HEK293 (cell line): Measurements from ENCODE around the gene CTIF.

Experiments
- CTCF ChIA-PET: fragments of 350-600 bp; formaldehyde crosslinking; extraction: SDS; loops from one replicate; lab custom pipeline; 2021; ENCODE audit warnings: antibody characterized with exemption; lab: Yijun Ruan, JAX
- POLR2A ChIA-PET: fragments of 300-600 bp; formaldehyde crosslinking; extraction: SDS; loops from one replicate; lab custom pipeline; 2020; ENCODE audit warnings: antibody characterized with exemption, inconsistent platforms; lab: Yijun Ruan, JAX
- H3K27ac ChIP-seq: fragments of 200-500 bp; sonication (Bioruptor generic); 2 replicates; pipeline ENCODE4 v1.5.1; 2014; ENCODE audit warnings: low read depth, low read length, control low read depth, inconsistent platforms; ENCODE audit errors: extremely low read depth
- H3K36me3 ChIP-seq, 2 experiments: fragments of 200-500 bp in 1 of 2; sonication (Bioruptor generic) in 1 of 2; 1 replicate in 1 of 2; 2 replicates in 1 of 2; pipeline ENCODE4 v1.5.1; 2014 to 2017; ENCODE audit warnings: inconsistent platforms in 2 of 2, low read length in 2 of 2; ENCODE audit not compliant: control insufficient read depth in 2 of 2, insufficient read depth in 1 of 2
- H3K4me1 ChIP-seq: fragments of 200-500 bp; sonication (Bioruptor generic); 2 replicates; pipeline ENCODE4 v1.5.1; 2014; ENCODE audit warnings: mild to moderate bottlenecking, low read length, inconsistent platforms; ENCODE audit not compliant: control insufficient read depth, insufficient read depth
- H3K4me3 ChIP-seq: 2 replicates; pipeline ENCODE4 v1.5.1; 2011; ENCODE audit warnings: low read depth, mild to moderate bottlenecking, control low read depth, low read length, moderate library complexity
- H3K9me3 ChIP-seq: fragments of 200-500 bp; sonication (Bioruptor generic); 2 replicates; pipeline ENCODE4 v1.5.1; 2014; ENCODE audit warnings: low read depth, low read length, inconsistent platforms; ENCODE audit not compliant: control insufficient read depth, insufficient read depth
- EGR2 ChIP-seq: fragments of 450-650 bp; formaldehyde crosslinking; IDR thresholded peaks from 2 replicates; pipeline ENCODE4 v1.5.1; 2016; ENCODE audit warnings: low read depth, missing biosample characterization, missing genetic modification characterization
- FEZF1 ChIP-seq: fragments of 450-650 bp; formaldehyde crosslinking; IDR thresholded peaks from 2 replicates; pipeline ENCODE4 v1.5.1; 2016; ENCODE audit warnings: missing biosample characterization, missing genetic modification characterization
- IKZF3 ChIP-seq: fragments of 450-650 bp; IDR thresholded peaks from 2 replicates; pipeline ENCODE4 v1.5.0; 2018; ENCODE audit warnings: missing biosample characterization, mild to moderate bottlenecking, missing genetic modification characterization, moderate library complexity
- KLF8 ChIP-seq: fragments of 450-650 bp; formaldehyde crosslinking; IDR thresholded peaks from 2 replicates; pipeline ENCODE4 v1.5.1; 2016; ENCODE audit warnings: missing biosample characterization, missing genetic modification characterization
- PATZ1 ChIP-seq: fragments of 450-650 bp; formaldehyde crosslinking; IDR thresholded peaks from 2 replicates; pipeline ENCODE4 v1.5.1; 2016; ENCODE audit warnings: missing biosample characterization, missing genetic modification characterization
- REPIN1 ChIP-seq: fragments of 450-650 bp; formaldehyde crosslinking; IDR thresholded peaks from 2 replicates; pipeline ENCODE4 v1.5.1; 2017; ENCODE audit warnings: missing biosample characterization, missing genetic modification characterization, low read depth
- SCRT1 ChIP-seq: fragments of 450-650 bp; formaldehyde crosslinking; IDR thresholded peaks from 2 replicates; pipeline ENCODE4 v1.5.1; 2016; ENCODE audit warnings: missing biosample characterization, missing genetic modification characterization, borderline replicate concordance
- SETDB1 ChIP-seq: IDR thresholded peaks from one replicate; pipeline ENCODE4 v1.6.1; 2017; ENCODE audit warnings: mild to moderate bottlenecking, low read length, moderate library complexity, mixed read lengths; ENCODE audit not compliant: insufficient read length
- ZFHX2 ChIP-seq: fragments of 450-650 bp; formaldehyde crosslinking; conservative IDR thresholded peaks from 2 replicates; pipeline ENCODE4 v1.5.1; 2016; ENCODE audit warnings: missing biosample characterization, missing genetic modification characterization
- ZIC2 ChIP-seq: fragments of 450-650 bp; formaldehyde crosslinking; IDR thresholded peaks from 2 replicates; pipeline ENCODE4 v1.5.1; 2016; ENCODE audit warnings: missing biosample characterization, missing genetic modification characterization
- ZNF121 ChIP-seq: fragments of 450-650 bp; formaldehyde crosslinking; IDR thresholded peaks from 2 replicates; pipeline ENCODE4 v1.5.1; 2016; ENCODE audit warnings: missing biosample characterization, missing genetic modification characterization
- ZNF140 ChIP-seq: fragments of 450-650 bp; formaldehyde crosslinking; IDR thresholded peaks from 2 replicates; pipeline ENCODE4 v1.5.1; 2016; ENCODE audit warnings: missing biosample characterization, missing genetic modification characterization
- ZNF174 ChIP-seq: fragments of 450-650 bp; formaldehyde crosslinking; IDR thresholded peaks from 2 replicates; pipeline ENCODE4 v1.5.0; 2017; ENCODE audit warnings: missing biosample characterization, mild to moderate bottlenecking, missing genetic modification characterization
- ZNF19 ChIP-seq: fragments of 450-650 bp; formaldehyde crosslinking; IDR thresholded peaks from 2 replicates; pipeline ENCODE4; 2016; ENCODE audit warnings: missing biosample characterization, missing genetic modification characterization, low read depth
- ZNF2 ChIP-seq: fragments of 450-650 bp; formaldehyde crosslinking; IDR thresholded peaks from 2 replicates; pipeline ENCODE4 v1.5.1; 2016; ENCODE audit warnings: missing biosample characterization, missing genetic modification characterization
- ZNF223 ChIP-seq: fragments of 450-650 bp; formaldehyde crosslinking; IDR thresholded peaks from 2 replicates; pipeline ENCODE4 v1.5.1; 2016; ENCODE audit warnings: missing biosample characterization, missing genetic modification characterization
- ZNF23 ChIP-seq: fragments of 450-650 bp; formaldehyde crosslinking; IDR thresholded peaks from 2 replicates; pipeline ENCODE4 v1.5.1; 2016; ENCODE audit warnings: missing biosample characterization, missing genetic modification characterization, borderline replicate concordance
- ZNF350 ChIP-seq: fragments of 450-650 bp; formaldehyde crosslinking; IDR thresholded peaks from 2 replicates; pipeline ENCODE4 v1.5.0; 2017; ENCODE audit warnings: missing biosample characterization, mild to moderate bottlenecking, missing genetic modification characterization
- ZNF426 ChIP-seq: fragments of 450-650 bp; formaldehyde crosslinking; IDR thresholded peaks from 2 replicates; pipeline ENCODE4 v1.5.1; 2017; ENCODE audit warnings: missing biosample characterization, missing genetic modification characterization, mild to moderate bottlenecking, inconsistent platforms, moderate library complexity
- ZNF433 ChIP-seq: fragments of 450-650 bp; formaldehyde crosslinking; IDR thresholded peaks from 2 replicates; pipeline ENCODE4 v1.5.1; 2016; ENCODE audit warnings: missing biosample characterization, missing genetic modification characterization, low read depth
- ZNF48 ChIP-seq: fragments of 450-650 bp; formaldehyde crosslinking; IDR thresholded peaks from 2 replicates; pipeline ENCODE4 v1.5.1; 2016; ENCODE audit warnings: missing biosample characterization, missing genetic modification characterization
- ZNF521 ChIP-seq: fragments of 450-650 bp; formaldehyde crosslinking; IDR thresholded peaks from 2 replicates; pipeline ENCODE4 v1.5.1; 2017; ENCODE audit warnings: missing biosample characterization, mild to moderate bottlenecking, missing genetic modification characterization
- ZNF571 ChIP-seq: fragments of 450-650 bp; formaldehyde crosslinking; IDR thresholded peaks from 2 replicates; pipeline ENCODE4 v1.5.0; 2017; ENCODE audit warnings: missing biosample characterization, missing genetic modification characterization
- ZNF677 ChIP-seq: fragments of 450-650 bp; IDR thresholded peaks from 2 replicates; pipeline ENCODE4 v1.5.0; 2018; ENCODE audit warnings: missing biosample characterization, mild to moderate bottlenecking, missing genetic modification characterization, moderate library complexity
- ZNF791 ChIP-seq: fragments of 450-650 bp; formaldehyde crosslinking; IDR thresholded peaks from 2 replicates; pipeline ENCODE4 v1.5.1; 2016; ENCODE audit warnings: missing biosample characterization, missing genetic modification characterization
- TF ChIP-seq, protein P1 (sequence below): fragments of 450-650 bp; formaldehyde crosslinking; IDR thresholded peaks from 2 replicates; pipeline ENCODE4 v1.5.1; 2016; ENCODE audit warnings: missing biosample characterization, missing genetic modification characterization, borderline replicate concordance

Gene CTIF

DNA sequence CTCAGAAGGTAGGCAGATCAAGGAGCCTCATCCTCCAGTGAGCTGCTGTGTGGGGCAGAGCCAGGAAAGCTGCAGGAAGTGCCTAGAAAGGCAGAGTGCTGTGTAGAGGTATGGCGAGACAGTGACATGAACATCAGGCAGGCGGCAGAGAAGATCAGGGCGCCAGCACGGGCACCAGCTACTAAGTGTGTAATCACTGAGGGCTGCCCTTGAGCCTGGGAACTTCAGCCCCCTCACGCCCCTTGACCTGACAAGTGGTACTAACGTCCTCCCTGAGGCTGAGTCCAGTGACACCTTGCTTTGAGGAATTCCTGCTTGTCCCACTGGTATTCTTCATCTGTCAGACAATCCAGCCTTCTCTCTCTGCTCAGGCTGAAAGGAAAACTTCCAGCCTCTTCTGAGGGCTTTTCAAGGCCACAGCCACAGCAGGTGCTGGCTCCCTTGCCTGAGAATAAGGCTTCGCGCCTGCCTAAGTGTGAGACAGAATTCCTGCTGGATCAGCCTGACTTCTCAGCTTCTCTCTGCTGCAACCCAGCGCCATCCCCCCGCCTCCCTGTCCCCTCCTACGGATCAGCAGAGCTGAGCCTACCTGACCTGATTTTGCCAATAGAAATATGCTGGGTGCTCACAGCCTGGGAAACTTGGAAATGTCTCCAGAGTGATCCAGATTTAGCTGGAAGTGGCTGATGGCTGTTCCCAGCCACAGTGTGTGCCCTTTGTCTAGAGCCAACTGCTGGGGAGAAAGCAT is 263.9 kb downstream of the CTIF start:
- ChIA-PET POLR2A (interaction anchor here (0.5 kb wide), 1 partner anchor 127 kb away, joined by 9 read pairs; no protein-coding TSS in a partner anchor), CTCF (interaction anchor here (0.6 kb wide), 1 partner anchor 380 kb away, joined by 5 read pairs; no protein-coding TSS in a partner anchor)
- Histone ChIP-seq H3K9me3 (no peaks in the 10 kb centered on the region), H3K4me3 (no peak overlapping the region), H3K36me3 (no peaks in the 10 kb centered on the region), H3K27ac (no peak overlapping the region), H3K4me1 (no peaks in the 10 kb centered on the region)
- TF ChIP-seq ZFHX2 (tag by site-specific recombination) (peak; percentile 53), EGR2 (tag by site-specific recombination) (peak; percentile 44; the same call in 1 of the 2 replicates), REPIN1 (tag by site-specific recombination) (no peak), IKZF3 (tag by site-specific recombination) (no peak), ZIC2 (tag by site-specific recombination) (peak; percentile 33; the same call in 1 of the 2 replicates)

DNA sequence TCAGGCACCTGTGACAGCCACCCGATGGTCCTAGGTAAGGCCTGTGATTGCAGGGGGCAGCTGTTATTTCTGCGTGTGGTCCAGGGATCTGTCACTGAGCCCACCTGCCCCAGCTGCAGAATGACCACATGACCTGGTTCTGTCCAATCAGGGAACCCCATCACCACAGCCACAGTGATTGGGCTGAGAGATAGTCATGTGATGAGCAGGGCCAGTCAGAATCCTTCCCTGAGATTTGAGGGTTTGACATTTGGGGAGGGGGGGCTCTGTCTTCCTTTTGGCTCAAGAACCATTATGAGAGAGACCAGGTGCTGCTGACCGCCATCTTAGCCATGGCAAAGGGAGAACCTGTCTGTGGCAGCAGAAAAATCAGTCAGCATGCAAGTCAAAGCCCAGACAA is 264.7 kb downstream of the CTIF start:
- TF ChIP-seq ZNF223 (tag by site-specific recombination) = no peak
- TF ChIP-seq ZNF48 (tag by site-specific recombination) = no peak
- TF ChIP-seq ZNF426 = no peak
- TF ChIP-seq, protein P1, sequence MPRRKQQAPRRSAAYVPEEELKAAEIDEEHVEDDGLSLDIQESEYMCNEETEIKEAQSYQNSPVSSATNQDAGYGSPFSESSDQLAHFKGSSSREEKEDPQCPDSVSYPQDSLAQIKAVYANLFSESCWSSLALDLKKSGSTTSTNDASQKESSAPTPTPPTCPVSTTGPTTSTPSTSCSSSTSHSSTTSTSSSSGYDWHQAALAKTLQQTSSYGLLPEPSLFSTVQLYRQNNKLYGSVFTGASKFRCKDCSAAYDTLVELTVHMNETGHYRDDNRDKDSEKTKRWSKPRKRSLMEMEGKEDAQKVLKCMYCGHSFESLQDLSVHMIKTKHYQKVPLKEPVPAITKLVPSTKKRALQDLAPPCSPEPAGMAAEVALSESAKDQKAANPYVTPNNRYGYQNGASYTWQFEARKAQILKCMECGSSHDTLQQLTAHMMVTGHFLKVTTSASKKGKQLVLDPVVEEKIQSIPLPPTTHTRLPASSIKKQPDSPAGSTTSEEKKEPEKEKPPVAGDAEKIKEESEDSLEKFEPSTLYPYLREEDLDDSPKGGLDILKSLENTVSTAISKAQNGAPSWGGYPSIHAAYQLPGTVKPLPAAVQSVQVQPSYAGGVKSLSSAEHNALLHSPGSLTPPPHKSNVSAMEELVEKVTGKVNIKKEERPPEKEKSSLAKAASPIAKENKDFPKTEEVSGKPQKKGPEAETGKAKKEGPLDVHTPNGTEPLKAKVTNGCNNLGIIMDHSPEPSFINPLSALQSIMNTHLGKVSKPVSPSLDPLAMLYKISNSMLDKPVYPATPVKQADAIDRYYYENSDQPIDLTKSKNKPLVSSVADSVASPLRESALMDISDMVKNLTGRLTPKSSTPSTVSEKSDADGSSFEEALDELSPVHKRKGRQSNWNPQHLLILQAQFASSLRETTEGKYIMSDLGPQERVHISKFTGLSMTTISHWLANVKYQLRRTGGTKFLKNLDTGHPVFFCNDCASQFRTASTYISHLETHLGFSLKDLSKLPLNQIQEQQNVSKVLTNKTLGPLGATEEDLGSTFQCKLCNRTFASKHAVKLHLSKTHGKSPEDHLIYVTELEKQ (tag by site-specific recombination) = no peak
- no peak for TF ChIP-seq KLF8
- no peak for TF ChIP-seq ZNF521
- TF ChIP-seq SETDB1 = no peak
- no peak for TF ChIP-seq ZNF174
- CTCF ChIA-PET = no interaction called here
- Histone ChIP-seq H3K27ac (no peak overlapping the region), H3K36me3 (no peaks in the 10 kb centered on the region), H3K9me3 (no peaks in the 10 kb centered on the region), H3K4me3 (no peak overlapping the region), H3K4me1 (no peaks in the 10 kb centered on the region)
- POLR2A ChIA-PET = interaction anchor here (0.5 kb wide), 1 partner anchor 126 kb away, joined by 9 read pairs; no protein-coding TSS in a partner anchor

- ChIA-PET POLR2A (no interaction called here), CTCF (no interaction called here)
- Histone ChIP-seq H3K27ac (no peak overlapping the region), H3K36me3 (no peaks in the 10 kb centered on the region), H3K4me1 (no peaks in the 10 kb centered on the region), H3K9me3 (no peaks in the 10 kb centered on the region), H3K4me3 (no peak overlapping the region)
- TF ChIP-seq ZNF433 = no peak
- no peak for TF ChIP-seq FEZF1 (tag by site-specific recombination)
- no peak for TF ChIP-seq ZNF19
- no peak for TF ChIP-seq ZNF350 (tag by site-specific recombination)
- TF ChIP-seq ZNF791 (tag by site-specific recombination) = no peak
- TF ChIP-seq ZNF571 (tag by site-specific recombination) = no peak
- no peak for TF ChIP-seq ZNF23 (tag by site-specific recombination)
- no peak for TF ChIP-seq ZNF121 (tag by site-specific recombination)
- TF ChIP-seq SCRT1 (tag by site-specific recombination) = no peak
- no peak for TF ChIP-seq ZNF2
- TF ChIP-seq ZNF677 (tag by site-specific recombination) = no peak
- no peak for TF ChIP-seq ZNF140 (tag by site-specific recombination)
- TF ChIP-seq PATZ1 (tag by site-specific recombination) = no peak
These were observed 265.4 kb downstream of the CTIF start for GRCh38 chr18:48803951-48804855.
